GM18870 (cell line): Measurements from ENCODE around the gene APC2.
"Not testable (repeated sequence)": the region's sequence is repeated elsewhere in the genome, so short reads cannot be mapped to it uniquely, and the experiment has no call there.

ENCODE experiments used
- ATAC-seq: cut with Tn5 transposase; IDR thresholded peaks from one replicate; pipeline ENCODE4 v1.9.1; 2021; ENCODE audit warnings: moderate library complexity; ENCODE audit not compliant: unreplicated experiment

APC2 gene

GRCh38 chr19:1507763-1508506 is 58.0 kb downstream of the APC2 start:
- ATAC-seq: no peak

GRCh38 chr19:1508507-1508856 is 58.6 kb downstream of the APC2 start:
- ATAC-seq: no peak

GRCh38 chr19:1509602-1510441 is 59.9 kb downstream of the APC2 start:
- no peak for ATAC-seq

- no peak for ATAC-seq
These were observed 60.5 kb downstream of the APC2 start for GRCh38 chr19:1510442-1510806.

- ATAC-seq: no peak
These were observed 60.9 kb downstream of the APC2 start for GRCh38 chr19:1510807-1511206.

- ATAC-seq: no peak
These were observed 61.7 kb downstream of the APC2 start for GRCh38 chr19:1511318-1512317.

- no peak for ATAC-seq
These were observed 63.0 kb downstream of the APC2 start, which contains the start of gene ADAMTSL5 for GRCh38 chr19:1512671-1513498. TSS of gene ADAMTSL5 (minus strand) at chr19:1513019. CDS start at chr19:1510943, 2,076 bp downstream.

- no peak for ATAC-seq
These were observed 63.8 kb downstream of the APC2 start for GRCh38 chr19:1513499-1514294.

- ATAC-seq: no peak
These were observed 64.4 kb downstream of the APC2 start for GRCh38 chr19:1514295-1514661.

- ATAC-seq: no peak
These were observed 65.2 kb downstream of the APC2 start for GRCh38 chr19:1514986-1515721.

GRCh38 chr19:1516395-1516753 is 66.5 kb downstream of the APC2 start:
- no peak for ATAC-seq

- ATAC-seq: no peak
These were observed 68.5 kb downstream of the APC2 start for GRCh38 chr19:1518471-1518870.

GRCh38 chr19:1519802-1520201 is 69.9 kb downstream of the APC2 start:
- not testable (repeated sequence) for ATAC-seq

GRCh38 chr19:1520203-1520780 is 70.4 kb downstream of the APC2 start:
- ATAC-seq: no peak

GRCh38 chr19:1521636-1522035 is 71.7 kb downstream of the APC2 start:
- no peak for ATAC-seq

GRCh38 chr19:1522061-1522460 is 72.1 kb downstream of the APC2 start:
- ATAC-seq: no peak

GRCh38 chr19:1522838-1523237 is 72.9 kb downstream of the APC2 start:
- no peak for ATAC-seq
